GM06990 (cell line): Measurements from ENCODE around the gene BBS12.

Experiments
- DNase-seq: peaks from one replicate; pipeline ENCODE4 v3.0.0-alpha.2; 2011; ENCODE audit not compliant: insufficient read length; ENCODE audit errors: extremely low read depth
- H3K27me3 ChIP-seq: replicated peaks from 2 replicates; pipeline ENCODE4 v1.6.0; 2011; ENCODE audit warnings: low read length; ENCODE audit not compliant: control insufficient read depth, insufficient read depth
- H3K36me3 ChIP-seq: 2 replicates; pipeline ENCODE4 v1.5.1; 2011; ENCODE audit warnings: low read length; ENCODE audit not compliant: control insufficient read depth, insufficient read depth
- H3K4me3 ChIP-seq: replicated peaks from 2 replicates; pipeline ENCODE4 v1.5.1; 2011; ENCODE audit warnings: low read depth, mild to moderate bottlenecking, control low read depth, low read length
- TF ChIP-seq, protein P1 (sequence below): IDR thresholded peaks from 2 replicates; pipeline ENCODE4 v1.5.1; 2011; ENCODE audit warnings: low read length, control low read depth, mild to moderate bottlenecking, inconsistent platforms; ENCODE audit not compliant: insufficient read depth, poor library complexity, severe bottlenecking

The BBS12 gene

GRCh38 chr4:122762520-122762919, 30.0 kb downstream of the BBS12 start:
- TF ChIP-seq, protein P1, sequence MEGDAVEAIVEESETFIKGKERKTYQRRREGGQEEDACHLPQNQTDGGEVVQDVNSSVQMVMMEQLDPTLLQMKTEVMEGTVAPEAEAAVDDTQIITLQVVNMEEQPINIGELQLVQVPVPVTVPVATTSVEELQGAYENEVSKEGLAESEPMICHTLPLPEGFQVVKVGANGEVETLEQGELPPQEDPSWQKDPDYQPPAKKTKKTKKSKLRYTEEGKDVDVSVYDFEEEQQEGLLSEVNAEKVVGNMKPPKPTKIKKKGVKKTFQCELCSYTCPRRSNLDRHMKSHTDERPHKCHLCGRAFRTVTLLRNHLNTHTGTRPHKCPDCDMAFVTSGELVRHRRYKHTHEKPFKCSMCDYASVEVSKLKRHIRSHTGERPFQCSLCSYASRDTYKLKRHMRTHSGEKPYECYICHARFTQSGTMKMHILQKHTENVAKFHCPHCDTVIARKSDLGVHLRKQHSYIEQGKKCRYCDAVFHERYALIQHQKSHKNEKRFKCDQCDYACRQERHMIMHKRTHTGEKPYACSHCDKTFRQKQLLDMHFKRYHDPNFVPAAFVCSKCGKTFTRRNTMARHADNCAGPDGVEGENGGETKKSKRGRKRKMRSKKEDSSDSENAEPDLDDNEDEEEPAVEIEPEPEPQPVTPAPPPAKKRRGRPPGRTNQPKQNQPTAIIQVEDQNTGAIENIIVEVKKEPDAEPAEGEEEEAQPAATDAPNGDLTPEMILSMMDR: no peak

DNA sequence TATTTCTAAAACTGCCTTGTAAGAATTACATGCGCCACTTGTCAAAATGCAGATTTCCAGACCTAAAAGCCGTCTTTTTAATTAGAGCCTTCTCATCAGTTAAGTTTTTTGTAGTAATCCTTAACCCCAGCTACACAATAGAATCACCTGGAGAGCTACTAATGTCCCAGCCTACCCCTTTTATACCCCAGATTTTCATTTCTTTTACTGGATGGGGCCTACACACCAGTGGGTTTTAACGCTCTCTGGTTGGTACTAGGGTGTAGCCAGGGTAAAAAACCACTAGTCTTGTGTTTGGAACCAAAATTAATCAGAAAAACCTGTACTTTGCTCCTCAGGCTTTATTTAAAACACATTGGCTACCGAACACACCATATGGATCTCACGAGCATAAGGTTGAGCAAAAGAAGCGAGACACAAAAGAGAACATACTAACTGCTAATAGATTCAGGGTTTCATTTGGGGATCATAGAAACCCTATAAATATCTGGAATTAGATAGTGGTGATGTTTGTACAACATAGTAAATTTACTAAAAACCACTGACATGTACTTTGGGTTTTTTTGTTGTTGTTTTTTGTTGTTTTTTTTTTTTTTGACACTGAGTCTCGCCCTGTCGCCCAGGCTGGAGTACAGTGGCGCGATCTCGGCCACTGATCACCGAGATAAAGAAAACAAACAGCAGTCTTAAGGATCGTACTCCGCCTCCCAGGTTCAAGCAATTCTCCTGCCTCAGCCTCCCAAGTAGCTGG, 30.6 kb downstream of the BBS12 start:
- H3K36me3 ChIP-seq: no peaks in the 10 kb centered on the region
- TF ChIP-seq, protein P1: no peak
- no peak overlapping the region for H3K4me3 ChIP-seq
- no peak for DNase-seq
- no peaks in the 10 kb centered on the region for H3K27me3 ChIP-seq

More at GRCh38 chr4:122762520-122762919, 30.0 kb downstream of the BBS12 start:
- H3K27me3 ChIP-seq: no peaks in the 10 kb centered on the region
- DNase-seq: no peak
- no peaks in the 10 kb centered on the region for H3K36me3 ChIP-seq
- no peak overlapping the region for H3K4me3 ChIP-seq

DNA sequence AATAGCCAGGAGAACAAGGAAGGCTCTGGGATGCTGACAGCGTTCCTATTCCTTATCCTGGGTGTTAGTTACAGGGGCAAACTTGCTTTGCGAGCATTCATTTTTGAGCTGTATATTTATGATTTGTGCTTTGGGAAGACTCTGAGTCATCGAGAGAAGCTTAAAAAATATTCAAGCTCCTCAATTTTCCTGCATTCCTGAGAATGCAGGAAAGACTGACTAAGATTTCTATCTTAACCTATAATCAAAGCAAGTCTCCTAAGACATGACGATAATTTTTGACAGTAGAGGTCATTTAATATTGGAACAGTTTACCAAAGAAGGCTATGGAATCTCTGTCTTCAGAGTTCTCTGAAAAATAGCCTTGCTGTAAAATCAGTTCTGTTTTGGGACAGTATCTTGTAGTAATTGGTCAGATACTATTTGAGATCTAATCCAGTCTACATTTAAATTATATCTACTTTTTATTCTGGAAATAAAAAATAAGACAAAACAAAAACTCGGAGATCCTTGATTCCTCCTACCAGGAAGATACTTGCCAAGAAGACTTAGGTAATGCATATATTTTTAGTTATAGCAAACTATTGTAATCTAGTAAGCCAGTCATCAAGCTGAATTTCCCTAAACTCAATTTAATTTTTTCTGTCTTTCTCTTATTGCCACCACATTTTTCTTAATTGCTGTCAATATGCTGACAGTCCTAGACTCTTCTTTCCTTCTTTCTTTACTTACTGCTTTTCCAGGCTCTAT, 31.7 kb downstream of the BBS12 start:
- Histone ChIP-seq H3K27me3 (no peaks in the 10 kb centered on the region), H3K36me3 (no peaks in the 10 kb centered on the region), H3K4me3 (no peak overlapping the region)
- DNase-seq: no peak
- TF ChIP-seq, protein P1: no peak

DNA sequence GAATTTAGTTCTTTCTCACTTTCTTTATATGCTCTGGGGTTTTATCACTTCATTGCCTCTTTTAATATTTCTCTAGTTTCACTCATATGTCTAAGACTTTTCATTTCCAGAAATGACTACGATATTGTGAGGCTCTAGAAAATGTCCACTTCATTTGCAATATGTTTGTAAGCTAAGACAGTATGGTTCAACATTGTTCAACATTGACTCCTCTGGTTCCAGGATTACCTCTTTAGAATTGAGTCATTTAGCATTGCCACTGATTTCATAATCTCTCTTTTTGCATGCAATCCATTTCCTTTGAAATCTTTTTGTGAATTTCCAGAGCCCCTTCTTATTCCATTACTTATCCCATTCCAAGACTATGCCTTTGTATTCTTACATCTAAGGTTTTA, 32.3 kb downstream of the BBS12 start:
- H3K27me3 ChIP-seq: no peaks in the 10 kb centered on the region
- DNase-seq: peak; percentile 28
- no peaks in the 10 kb centered on the region for H3K36me3 ChIP-seq
- H3K4me3 ChIP-seq: no peak overlapping the region
- TF ChIP-seq, protein P1: no peak

DNA sequence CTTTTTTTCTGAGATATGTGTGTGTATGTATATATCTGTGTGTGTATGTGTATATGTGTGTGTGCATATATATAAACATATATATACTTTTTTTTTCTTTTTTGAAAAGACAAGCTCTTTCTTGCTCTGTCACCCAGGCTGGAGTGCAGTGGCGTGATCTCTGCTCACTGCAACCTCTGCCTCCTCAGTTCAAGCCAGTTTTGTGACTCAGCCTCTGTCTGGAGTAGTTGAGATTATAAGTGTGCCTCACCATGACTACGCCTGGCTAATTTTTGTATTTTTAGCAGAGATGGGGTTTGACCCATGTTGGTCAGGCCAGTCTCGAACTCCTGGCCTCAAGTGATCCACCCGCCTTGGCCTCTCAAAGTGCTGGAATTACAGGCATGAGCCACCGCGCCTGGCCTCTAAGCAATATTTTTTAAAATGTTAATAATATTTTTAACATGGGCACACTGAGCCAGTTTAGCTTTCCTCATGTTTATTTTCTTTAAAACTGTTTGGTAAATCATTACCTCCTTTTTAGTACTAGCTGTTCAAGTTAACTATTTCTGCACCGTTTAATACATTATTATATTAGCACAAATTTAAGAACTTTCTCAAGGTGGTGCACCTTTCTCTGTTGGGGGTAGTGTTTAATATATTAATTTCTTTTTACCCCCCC, 33.3 kb downstream of the BBS12 start:
- Histone ChIP-seq H3K36me3 (no peaks in the 10 kb centered on the region), H3K27me3 (no peaks in the 10 kb centered on the region), H3K4me3 (no peak overlapping the region)
- TF ChIP-seq, protein P1: no peak
- DNase-seq: no peak
